Measurements from ENCODE around the gene HPF1. TPM values are rescaled to one million over a fixed set of nuclear protein-coding genes. Genes with fewer than 3 reads are reported as not detected.
"Not testable (repeated sequence)": the region's sequence is repeated elsewhere in the genome, so short reads cannot be mapped to it uniquely, and the experiment has no call there.

The HPF1 gene
- total and polyA plus RNA-seq, 10 donors = 15.7 to 47.6 (median 22.4) TPM

- WGBS, 5 donors = 56 to 73% (median 63%) methylated on average over 2 of the region's 2 CpGs
- H3K9me3 ChIP-seq = no peaks in the 10 kb centered on the region
- H3K4me3 ChIP-seq = peak overlapping the region in 2 of 8 donors; percentile 16 to 41
- peaks cover 0 to 51% (median 26%) of the 10 kb centered on the region in 7 donors for H3K27me3 ChIP-seq (replicated peaks in 1 of 7)
- DNase-seq = no peak
- no peak overlapping the region for H3K27ac ChIP-seq
- no peaks in the 10 kb centered on the region for H3K36me3 ChIP-seq
- TF ChIP-seq POLR2AphosphoS5 (IDR thresholded peaks at IDR 0.05) (no peak), POLR2A (IDR thresholded peaks at IDR 0.05) (no peak), CTCF (IDR thresholded peaks at IDR 0.05 in 8 of 11, conservative IDR thresholded peaks at IDR 0.05 in 3 of 11) (no peak)
- H3K4me1 ChIP-seq = peaks cover 0 to 13% (median 5%) of the 10 kb centered on the region in 6 donors
- intact Hi-C loops (cut with DNase I; ENCODE audit: low total_unique reads) = no loop called here
Measured at GRCh38 chr4:169791062-169791461, 33.3 kb upstream of the HPF1 start.

- WGBS, 5 donors = 22 to 37% (median 30%) methylated on average over 38 to 58 of the region's 58 CpGs
Measured at GRCh38 chr4:169774466-169775445, 17.0 kb upstream of the HPF1 start.

DNA sequence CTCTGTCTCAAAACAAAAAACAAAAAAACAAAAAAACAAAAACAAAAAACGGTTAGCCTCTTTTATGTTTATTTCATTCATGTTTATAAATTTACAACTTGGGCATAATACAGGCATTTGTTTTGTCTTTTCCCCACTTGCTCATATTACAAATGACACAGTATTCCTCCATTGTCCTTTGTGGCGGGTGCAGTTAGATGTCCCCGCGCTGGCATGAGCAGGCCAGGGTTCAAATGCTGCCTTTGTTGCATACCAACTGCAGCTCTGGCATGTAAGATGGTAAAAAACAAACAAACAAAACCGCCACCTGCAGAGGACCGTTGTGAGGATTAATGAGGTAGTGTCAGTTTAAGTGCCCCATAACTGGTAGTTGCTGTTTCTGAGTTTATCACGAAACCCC, 16.1 kb upstream of the HPF1 start:
- H3K4me1 ChIP-seq = peaks cover 0 to 11% (median 6%) of the 10 kb centered on the region in 6 donors
- TF ChIP-seq CTCF (IDR thresholded peaks at IDR 0.05 in 8 of 11, conservative IDR thresholded peaks at IDR 0.05 in 3 of 11) (no peak), POLR2A (IDR thresholded peaks at IDR 0.05) (no peak), POLR2AphosphoS5 (IDR thresholded peaks at IDR 0.05) (no peak)
- intact Hi-C loops (cut with DNase I; ENCODE audit: low total_unique reads) = no loop called here
- H3K27ac ChIP-seq = no peak overlapping the region
- DNase-seq = no peak
- peaks cover 0 to 32% (median 7%) of the 10 kb centered on the region in 7 donors for H3K27me3 ChIP-seq (replicated peaks in 1 of 7)
- no peak overlapping the region for H3K4me3 ChIP-seq
- no peaks in the 10 kb centered on the region for H3K36me3 ChIP-seq
- WGBS, 5 donors = 84 to 94% (median 87%) methylated on average over 7 of the region's 7 CpGs
- H3K9me3 ChIP-seq = no peaks in the 10 kb centered on the region

More at GRCh38 chr4:169774466-169775445, 17.0 kb upstream of the HPF1 start:
- H3K9me3 ChIP-seq = no peaks in the 10 kb centered on the region
- no peak for TF ChIP-seq POLR2A (IDR thresholded peaks at IDR 0.05)
- TF ChIP-seq CTCF (IDR thresholded peaks at IDR 0.05 in 8 of 11, conservative IDR thresholded peaks at IDR 0.05 in 3 of 11) = peak in 4 of 11 experiments; percentile 21 to 34 (median 31)
- peak in 1 of 3 donors; percentile 32 for TF ChIP-seq POLR2AphosphoS5 (IDR thresholded peaks at IDR 0.05)
- H3K4me3 ChIP-seq = peak overlapping the region in 6 of 8 donors; percentile 1 to 58 (median 21)
- no peaks in the 10 kb centered on the region for H3K36me3 ChIP-seq
- H3K27ac ChIP-seq = no peak overlapping the region
- peaks cover 0 to 11% (median 6%) of the 10 kb centered on the region in 6 donors for H3K4me1 ChIP-seq
- intact Hi-C loops (cut with DNase I; ENCODE audit: low total_unique reads) = no loop called here
- peak; percentile 76 for DNase-seq
- peaks cover 0 to 32% (median 7%) of the 10 kb centered on the region in 7 donors for H3K27me3 ChIP-seq (replicated peaks in 1 of 7)

- Histone ChIP-seq H3K4me1 (peaks cover 0 to 11% (median 6%) of the 10 kb centered on the region in 6 donors), H3K27me3 (replicated peaks in 1 of 7) (peaks cover 0 to 23% (median 7%) of the 10 kb centered on the region in 7 donors)
- H3K36me3 ChIP-seq; intact Hi-C loops (cut with DNase I; ENCODE audit: low total_unique reads); H3K9me3 ChIP-seq; DNase-seq; H3K4me3 ChIP-seq; H3K27ac ChIP-seq: not testable (repeated sequence)
- 88 to 95% (median 91%) methylated on average over 11 of the region's 11 CpGs for WGBS, 5 donors
Measured at GRCh38 chr4:169771556-169772080, 13.9 kb upstream of the HPF1 start.
